GM12865 (cell line): Measurements from ENCODE around the gene MTA1.

ENCODE experiments used
- DNase-seq: peaks from one replicate; pipeline ENCODE4 v3.0.0; 2010; ENCODE audit warnings: low read depth
- H3K4me3 ChIP-seq: 2 replicates; pipeline ENCODE4 v1.5.1; 2011; ENCODE audit warnings: mild to moderate bottlenecking, low read depth, low read length, control low read depth
- TF ChIP-seq, protein P1 (sequence below): IDR thresholded peaks from 2 replicates; pipeline ENCODE4 v1.5.1; 2011; ENCODE audit warnings: low read length, control low read depth, low read depth, inconsistent platforms; ENCODE audit not compliant: insufficient read depth; ENCODE audit errors: missing control alignments

Gene MTA1

DNA sequence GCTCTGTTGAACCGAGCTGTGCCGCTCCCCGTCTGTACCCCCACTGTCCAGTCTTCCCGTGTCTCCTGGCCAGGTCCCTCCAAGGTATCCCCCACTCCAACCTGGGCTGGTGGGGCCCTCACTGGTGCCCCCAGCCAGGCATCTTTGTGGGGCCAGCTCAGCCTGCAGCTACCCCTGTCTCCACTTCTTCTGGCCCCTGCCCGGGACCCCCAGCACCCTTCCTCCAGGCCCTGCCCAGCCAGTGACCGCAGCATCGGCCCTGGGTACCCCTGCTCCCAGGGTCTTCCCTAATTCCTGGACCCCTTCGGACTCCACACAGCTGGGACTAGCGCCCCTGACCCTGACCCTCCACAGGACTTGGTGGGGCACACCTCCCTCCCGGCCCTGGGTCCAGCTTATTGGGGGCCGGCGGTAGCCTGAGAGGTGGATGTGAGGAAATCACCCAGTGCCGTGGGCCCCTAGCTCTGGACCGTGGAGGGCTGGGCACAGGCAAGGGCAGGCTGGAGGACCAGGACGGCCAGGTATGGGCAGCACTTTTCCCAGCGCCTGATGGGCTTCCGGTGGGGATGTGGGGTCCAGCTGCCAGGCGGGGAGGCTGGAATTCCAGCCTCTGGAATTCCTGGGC lies 63.0 kb downstream of the MTA1 start:
- TF ChIP-seq, protein P1, sequence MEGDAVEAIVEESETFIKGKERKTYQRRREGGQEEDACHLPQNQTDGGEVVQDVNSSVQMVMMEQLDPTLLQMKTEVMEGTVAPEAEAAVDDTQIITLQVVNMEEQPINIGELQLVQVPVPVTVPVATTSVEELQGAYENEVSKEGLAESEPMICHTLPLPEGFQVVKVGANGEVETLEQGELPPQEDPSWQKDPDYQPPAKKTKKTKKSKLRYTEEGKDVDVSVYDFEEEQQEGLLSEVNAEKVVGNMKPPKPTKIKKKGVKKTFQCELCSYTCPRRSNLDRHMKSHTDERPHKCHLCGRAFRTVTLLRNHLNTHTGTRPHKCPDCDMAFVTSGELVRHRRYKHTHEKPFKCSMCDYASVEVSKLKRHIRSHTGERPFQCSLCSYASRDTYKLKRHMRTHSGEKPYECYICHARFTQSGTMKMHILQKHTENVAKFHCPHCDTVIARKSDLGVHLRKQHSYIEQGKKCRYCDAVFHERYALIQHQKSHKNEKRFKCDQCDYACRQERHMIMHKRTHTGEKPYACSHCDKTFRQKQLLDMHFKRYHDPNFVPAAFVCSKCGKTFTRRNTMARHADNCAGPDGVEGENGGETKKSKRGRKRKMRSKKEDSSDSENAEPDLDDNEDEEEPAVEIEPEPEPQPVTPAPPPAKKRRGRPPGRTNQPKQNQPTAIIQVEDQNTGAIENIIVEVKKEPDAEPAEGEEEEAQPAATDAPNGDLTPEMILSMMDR, result no peak
- H3K4me3 ChIP-seq, result no peak overlapping the region
- no peak for DNase-seq

GRCh38 chr14:105483300-105484068 lies 63.9 kb downstream of the MTA1 start:
- TF ChIP-seq, protein P1, result no peak
- no peak overlapping the region for H3K4me3 ChIP-seq
- DNase-seq, result no peak

GRCh38 chr14:105484069-105484996 lies 64.7 kb downstream of the MTA1 start:
- DNase-seq, result no peak
- no peak overlapping the region for H3K4me3 ChIP-seq
- TF ChIP-seq, protein P1, result no peak

GRCh38 chr14:105484997-105485393 lies 65.4 kb downstream of the MTA1 start:
- DNase-seq, result no peak
- TF ChIP-seq, protein P1, result no peak
- H3K4me3 ChIP-seq, result no peak overlapping the region

GRCh38 chr14:105485739-105486162 lies 66.1 kb downstream of the MTA1 start:
- TF ChIP-seq, protein P1, result peak; percentile 9
- no peak for DNase-seq
- no peak overlapping the region for H3K4me3 ChIP-seq

DNA sequence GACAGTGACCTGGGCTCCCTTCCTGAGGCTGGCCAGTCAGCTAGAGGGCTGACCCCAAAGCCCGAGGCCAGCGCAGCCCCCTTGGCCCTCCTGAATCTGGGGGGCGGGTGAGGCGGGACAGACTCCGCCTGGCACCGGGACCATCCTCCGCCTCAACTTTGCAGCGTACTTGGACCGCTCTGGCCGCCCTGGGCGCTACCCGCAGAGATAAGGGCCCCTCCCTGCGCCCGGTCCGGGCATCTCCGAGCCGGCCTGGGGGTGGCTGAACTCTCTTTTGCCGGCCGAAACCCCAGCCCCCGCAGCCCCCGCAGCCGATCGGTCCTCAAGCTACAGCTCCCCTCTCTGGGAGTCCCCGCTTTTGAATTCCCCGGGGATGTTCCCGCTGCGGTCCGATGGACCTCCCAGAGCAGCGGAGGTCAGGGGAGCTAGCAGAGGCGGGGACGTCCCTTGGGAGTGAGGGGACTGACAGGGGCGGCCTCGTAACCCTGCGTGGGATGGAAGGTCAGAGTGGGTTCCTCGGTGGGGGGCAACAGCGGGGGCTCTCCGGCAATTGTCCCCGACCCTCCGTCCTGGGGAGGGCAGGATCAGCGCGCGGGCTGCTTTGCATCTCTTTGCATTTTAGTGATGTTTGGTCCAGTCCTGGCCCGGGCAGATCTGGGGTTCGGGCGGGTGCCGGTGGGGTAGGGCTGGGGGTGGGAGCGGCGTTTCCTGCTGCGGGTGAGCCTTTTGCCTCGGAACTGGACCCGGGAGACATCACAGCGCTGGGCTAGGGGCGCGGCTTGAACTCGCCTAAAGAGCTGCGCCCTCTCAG lies 66.7 kb downstream of the MTA1 start, which contains the start of gene CRIP1:
Gene CRIP1, plus strand, starts transcription at position 724 of the 811 bp plus-strand sequence. CDS start 374 bp downstream, outside the sequence.
- peak; percentile 45 for DNase-seq
- peak within 1 kb of the TSS; percentile 88 for H3K4me3 ChIP-seq
- TF ChIP-seq, protein P1, result no peak
